ENCODE measurements around the gene CD44.

DNA sequence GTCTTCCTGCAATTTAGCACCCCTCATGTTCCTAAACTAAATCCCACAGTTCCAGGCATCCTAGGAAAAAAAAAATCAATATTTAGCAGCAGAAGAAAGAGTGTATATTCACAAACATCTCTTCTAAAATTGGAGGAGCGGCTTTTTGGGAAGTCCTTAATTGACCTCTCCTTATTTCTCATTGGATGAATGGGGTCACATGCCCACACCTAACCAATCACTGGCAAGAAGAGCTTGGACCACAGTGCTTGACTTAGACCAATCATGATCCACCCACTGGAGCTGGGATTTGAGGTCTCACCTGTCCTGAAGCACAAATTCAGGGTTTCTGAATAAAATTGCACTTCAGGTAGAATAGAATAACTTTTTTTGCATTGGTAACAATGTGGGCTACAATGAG lies 16.0 kb downstream of the CD44 start:
- no peak for TF ChIP-seq POLR2AphosphoS5 (IDR thresholded peaks at IDR 0.05)
- no peak for TF ChIP-seq POLR2A (IDR thresholded peaks at IDR 0.05)
